ENCODE data around the gene GRM4. TPM values are rescaled to one million over a fixed set of nuclear protein-coding genes. Genes with fewer than 3 reads are reported as not detected.

The GRM4 gene
- total RNA-seq, 2 donors from 2014 or later: 4.4 TPM; not detected in 1

DNA sequence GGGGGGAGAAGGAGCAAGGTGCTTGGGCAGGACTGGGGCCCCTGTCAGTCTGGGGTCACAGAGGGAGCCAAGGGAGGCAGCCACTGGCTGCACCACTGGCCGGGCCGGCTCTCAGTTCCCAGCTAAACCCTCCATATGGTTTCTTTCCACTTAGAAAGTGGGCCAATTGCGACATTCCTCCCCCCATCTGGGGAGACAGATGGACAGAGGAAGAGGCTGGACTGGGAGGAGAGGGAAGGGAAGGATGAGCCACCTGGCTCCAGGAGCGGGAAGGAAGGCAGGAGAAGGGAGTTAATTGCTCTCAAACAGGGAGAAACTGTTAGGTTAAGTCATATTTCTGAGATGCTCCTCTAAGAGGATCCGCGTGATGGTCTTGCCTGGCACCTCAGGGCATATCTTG is 82.2 kb downstream of the GRM4 start:
- no peak overlapping the region for H3K4me3 ChIP-seq
- no peaks in the 10 kb centered on the region for H3K27me3 ChIP-seq (replicated peaks; ENCODE audit: insufficient read depth)
- no peak for DNase-seq (ENCODE audit: low spot score)
- H3K27ac ChIP-seq: no peak overlapping the region
- H3K9me3 ChIP-seq: no peaks in the 10 kb centered on the region
- no peaks in the 10 kb centered on the region for H3K36me3 ChIP-seq
- intact Hi-C loops (cut with DNase I): no loop called here
- H3K4me1 ChIP-seq (replicated peaks): no peaks in the 10 kb centered on the region
- 58% methylated on average over 6 of the region's 6 CpGs for WGBS
- TF ChIP-seq POLR2A (IDR thresholded peaks at IDR 0.05) (no peak), POLR2AphosphoS5 (IDR thresholded peaks at IDR 0.05) (no peak)

DNA sequence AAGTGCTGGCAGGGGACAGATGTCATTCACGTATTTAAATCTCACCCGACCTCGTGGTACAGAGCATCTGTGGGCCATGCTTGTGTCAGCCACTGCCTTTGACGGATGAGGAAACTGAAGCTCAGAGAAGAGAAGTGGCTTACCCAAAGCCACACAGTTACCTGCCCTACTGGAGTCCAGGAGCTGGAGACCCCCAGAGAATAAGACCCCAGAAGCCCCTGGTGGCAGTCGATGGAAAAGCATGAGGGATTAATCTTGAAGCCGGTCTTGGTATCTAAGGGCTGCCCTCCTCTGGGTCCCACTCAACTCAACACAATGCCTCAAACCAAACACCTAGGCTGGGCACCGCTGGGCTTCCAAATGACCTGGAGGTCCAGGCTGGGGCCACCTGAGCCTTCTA is 83.1 kb downstream of the GRM4 start:
- H3K36me3 ChIP-seq: no peaks in the 10 kb centered on the region
- no peaks in the 10 kb centered on the region for H3K4me1 ChIP-seq (replicated peaks)
- no peaks in the 10 kb centered on the region for H3K9me3 ChIP-seq
- no peaks in the 10 kb centered on the region for H3K27me3 ChIP-seq (replicated peaks; ENCODE audit: insufficient read depth)
- H3K4me3 ChIP-seq: no peak overlapping the region
- no peak overlapping the region for H3K27ac ChIP-seq
- TF ChIP-seq, protein P1, sequence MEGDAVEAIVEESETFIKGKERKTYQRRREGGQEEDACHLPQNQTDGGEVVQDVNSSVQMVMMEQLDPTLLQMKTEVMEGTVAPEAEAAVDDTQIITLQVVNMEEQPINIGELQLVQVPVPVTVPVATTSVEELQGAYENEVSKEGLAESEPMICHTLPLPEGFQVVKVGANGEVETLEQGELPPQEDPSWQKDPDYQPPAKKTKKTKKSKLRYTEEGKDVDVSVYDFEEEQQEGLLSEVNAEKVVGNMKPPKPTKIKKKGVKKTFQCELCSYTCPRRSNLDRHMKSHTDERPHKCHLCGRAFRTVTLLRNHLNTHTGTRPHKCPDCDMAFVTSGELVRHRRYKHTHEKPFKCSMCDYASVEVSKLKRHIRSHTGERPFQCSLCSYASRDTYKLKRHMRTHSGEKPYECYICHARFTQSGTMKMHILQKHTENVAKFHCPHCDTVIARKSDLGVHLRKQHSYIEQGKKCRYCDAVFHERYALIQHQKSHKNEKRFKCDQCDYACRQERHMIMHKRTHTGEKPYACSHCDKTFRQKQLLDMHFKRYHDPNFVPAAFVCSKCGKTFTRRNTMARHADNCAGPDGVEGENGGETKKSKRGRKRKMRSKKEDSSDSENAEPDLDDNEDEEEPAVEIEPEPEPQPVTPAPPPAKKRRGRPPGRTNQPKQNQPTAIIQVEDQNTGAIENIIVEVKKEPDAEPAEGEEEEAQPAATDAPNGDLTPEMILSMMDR (IDR thresholded peaks at IDR 0.05): no peak
- TF ChIP-seq POLR2AphosphoS5 (IDR thresholded peaks at IDR 0.05): no peak
- TF ChIP-seq POLR2A (IDR thresholded peaks at IDR 0.05): no peak
- 84% methylated on average over 7 of the region's 7 CpGs for WGBS
- intact Hi-C loops (cut with DNase I): no loop called here
- DNase-seq (ENCODE audit: low spot score): no peak

DNA sequence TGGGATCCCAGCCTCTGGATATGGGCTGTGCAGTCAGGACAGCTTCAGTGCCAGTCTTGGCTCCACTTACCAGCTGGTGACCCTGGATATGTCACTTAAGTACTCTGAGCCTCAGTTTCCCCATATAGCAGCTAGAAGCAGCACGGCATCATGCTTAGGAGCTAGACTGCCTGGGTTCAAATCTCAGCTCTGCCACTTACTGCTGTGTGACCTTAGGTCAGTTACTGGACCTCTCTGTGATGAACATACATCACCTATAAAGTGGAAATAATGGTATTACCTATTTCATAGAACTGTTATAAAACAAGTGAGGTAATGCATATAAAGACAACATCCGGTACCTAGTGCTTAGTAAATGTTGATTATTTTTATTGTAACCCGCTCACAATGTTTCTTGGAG is 83.7 kb downstream of the GRM4 start:
- Histone ChIP-seq H3K4me1 (replicated peaks) (no peaks in the 10 kb centered on the region), H3K9me3 (no peaks in the 10 kb centered on the region), H3K27me3 (replicated peaks; ENCODE audit: insufficient read depth) (no peaks in the 10 kb centered on the region), H3K36me3 (no peaks in the 10 kb centered on the region), H3K27ac (no peak overlapping the region), H3K4me3 (no peak overlapping the region)
- 91% methylated on average over 3 of the region's 3 CpGs for WGBS
- intact Hi-C loops (cut with DNase I): no loop called here
- TF ChIP-seq POLR2AphosphoS5 (IDR thresholded peaks at IDR 0.05) (no peak), POLR2A (IDR thresholded peaks at IDR 0.05) (no peak)
- TF ChIP-seq, protein P1 (IDR thresholded peaks at IDR 0.05): no peak
- no peak for DNase-seq (ENCODE audit: low spot score)

DNA sequence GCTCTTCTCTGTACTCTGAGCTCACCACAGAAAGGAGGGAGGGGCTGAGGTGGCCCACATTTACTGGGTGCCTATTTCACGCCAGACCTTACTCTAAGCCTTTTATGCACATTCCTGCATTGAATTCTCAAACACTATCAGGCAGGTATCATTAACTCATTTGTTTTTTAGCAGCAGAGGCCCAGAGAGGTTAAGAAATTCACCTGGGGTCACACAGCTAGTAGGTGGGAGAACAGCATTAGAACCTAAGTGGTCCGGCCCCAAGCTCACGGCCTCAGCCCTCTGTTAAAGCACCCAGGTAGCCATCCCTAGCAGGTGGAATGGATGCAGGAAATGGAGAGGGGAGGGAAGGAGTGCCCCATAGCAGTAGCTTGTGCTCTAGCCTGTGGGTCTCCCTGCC is 84.5 kb downstream of the GRM4 start:
- Histone ChIP-seq H3K4me1 (replicated peaks) (no peaks in the 10 kb centered on the region), H3K36me3 (no peaks in the 10 kb centered on the region), H3K27me3 (replicated peaks; ENCODE audit: insufficient read depth) (no peaks in the 10 kb centered on the region), H3K4me3 (no peak overlapping the region), H3K27ac (no peak overlapping the region), H3K9me3 (no peaks in the 10 kb centered on the region)
- intact Hi-C loops (cut with DNase I): no loop called here
- no peak for DNase-seq (ENCODE audit: low spot score)
- WGBS: 54% methylated on average over 3 of the region's 3 CpGs
- TF ChIP-seq POLR2A (IDR thresholded peaks at IDR 0.05) (no peak), POLR2AphosphoS5 (IDR thresholded peaks at IDR 0.05) (no peak)
- TF ChIP-seq, protein P1 (IDR thresholded peaks at IDR 0.05): no peak

DNA sequence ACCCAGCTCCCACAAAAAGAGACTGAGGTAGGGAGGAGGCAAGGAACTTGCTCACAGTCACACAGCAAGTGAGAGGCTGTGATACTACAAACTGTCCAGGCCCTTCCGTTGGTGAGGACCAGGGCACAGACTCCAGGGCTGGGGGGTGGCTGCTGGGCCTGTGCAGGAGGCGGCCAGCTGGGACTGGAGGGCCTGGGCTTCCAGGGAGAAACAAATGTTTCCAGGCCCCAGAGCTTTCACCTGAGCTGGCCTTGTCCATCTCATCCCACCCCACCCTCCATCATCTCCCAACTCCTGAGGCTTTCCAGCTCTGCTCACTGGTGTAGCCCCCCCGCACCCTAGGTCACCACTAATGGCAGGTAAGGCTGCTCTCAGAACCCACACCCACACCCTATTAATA is 86.0 kb downstream of the GRM4 start:
- no peak for TF ChIP-seq POLR2A (IDR thresholded peaks at IDR 0.05)
- TF ChIP-seq, protein P1 (IDR thresholded peaks at IDR 0.05): no peak
- TF ChIP-seq POLR2AphosphoS5 (IDR thresholded peaks at IDR 0.05): no peak
- intact Hi-C loops (cut with DNase I): loop anchor here (5.0 kb wide), 1 partner anchor 92 kb away; no protein-coding TSS in a partner anchor
- H3K4me3 ChIP-seq: no peak overlapping the region
- no peaks in the 10 kb centered on the region for H3K36me3 ChIP-seq
- no peaks in the 10 kb centered on the region for H3K4me1 ChIP-seq (replicated peaks)
- no peaks in the 10 kb centered on the region for H3K9me3 ChIP-seq
- H3K27me3 ChIP-seq (replicated peaks; ENCODE audit: insufficient read depth): no peaks in the 10 kb centered on the region
- WGBS: 94% methylated on average over 3 of the region's 3 CpGs
- no peak overlapping the region for H3K27ac ChIP-seq
- no peak for DNase-seq (ENCODE audit: low spot score)
